ENCODE results near the gene NUP58. TPM values are rescaled to one million over a fixed set of nuclear protein-coding genes. Genes with fewer than 3 reads are reported as not detected.

The NUP58 gene
- total RNA-seq, 4 donors from 2014 or later: 39.3 to 56.5 (median 45.7) TPM

DNA sequence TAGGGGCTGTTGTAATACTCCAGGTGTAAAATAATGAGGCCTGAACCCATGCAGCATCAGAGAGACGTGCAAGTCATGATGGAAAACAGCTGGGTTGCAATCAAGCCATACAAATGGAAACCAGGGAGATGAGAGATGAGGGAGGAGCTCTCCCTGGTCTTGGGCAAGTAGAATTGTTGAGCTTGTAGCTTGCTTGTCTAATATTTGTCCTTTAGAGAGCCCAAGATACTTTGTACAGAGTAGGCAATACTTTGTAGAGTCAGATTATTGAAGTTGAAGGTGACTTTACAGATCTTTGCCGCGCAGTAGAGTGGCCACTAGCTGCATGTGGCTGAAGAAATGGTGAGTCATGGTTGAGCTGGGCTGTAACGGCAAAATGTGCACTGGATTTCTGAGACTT, 78.7 kb downstream of the NUP58 start:
- intact Hi-C loops (cut with DNase I; ENCODE audit: low total_unique reads): no loop called here
- H3K4me3 ChIP-seq (ENCODE audit: low read depth, poor library complexity, severe bottlenecking): no peak overlapping the region
- no peak for DNase-seq (ENCODE audit: low spot score in 2 of 2)
- WGBS, 2 donors: 76 to 82% methylated on average over 4 of the region's 4 CpGs
- TF ChIP-seq, protein P1, sequence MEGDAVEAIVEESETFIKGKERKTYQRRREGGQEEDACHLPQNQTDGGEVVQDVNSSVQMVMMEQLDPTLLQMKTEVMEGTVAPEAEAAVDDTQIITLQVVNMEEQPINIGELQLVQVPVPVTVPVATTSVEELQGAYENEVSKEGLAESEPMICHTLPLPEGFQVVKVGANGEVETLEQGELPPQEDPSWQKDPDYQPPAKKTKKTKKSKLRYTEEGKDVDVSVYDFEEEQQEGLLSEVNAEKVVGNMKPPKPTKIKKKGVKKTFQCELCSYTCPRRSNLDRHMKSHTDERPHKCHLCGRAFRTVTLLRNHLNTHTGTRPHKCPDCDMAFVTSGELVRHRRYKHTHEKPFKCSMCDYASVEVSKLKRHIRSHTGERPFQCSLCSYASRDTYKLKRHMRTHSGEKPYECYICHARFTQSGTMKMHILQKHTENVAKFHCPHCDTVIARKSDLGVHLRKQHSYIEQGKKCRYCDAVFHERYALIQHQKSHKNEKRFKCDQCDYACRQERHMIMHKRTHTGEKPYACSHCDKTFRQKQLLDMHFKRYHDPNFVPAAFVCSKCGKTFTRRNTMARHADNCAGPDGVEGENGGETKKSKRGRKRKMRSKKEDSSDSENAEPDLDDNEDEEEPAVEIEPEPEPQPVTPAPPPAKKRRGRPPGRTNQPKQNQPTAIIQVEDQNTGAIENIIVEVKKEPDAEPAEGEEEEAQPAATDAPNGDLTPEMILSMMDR (IDR thresholded peaks at IDR 0.05): no peak
- TF ChIP-seq POLR2A (IDR thresholded peaks at IDR 0.05): no peak

DNA sequence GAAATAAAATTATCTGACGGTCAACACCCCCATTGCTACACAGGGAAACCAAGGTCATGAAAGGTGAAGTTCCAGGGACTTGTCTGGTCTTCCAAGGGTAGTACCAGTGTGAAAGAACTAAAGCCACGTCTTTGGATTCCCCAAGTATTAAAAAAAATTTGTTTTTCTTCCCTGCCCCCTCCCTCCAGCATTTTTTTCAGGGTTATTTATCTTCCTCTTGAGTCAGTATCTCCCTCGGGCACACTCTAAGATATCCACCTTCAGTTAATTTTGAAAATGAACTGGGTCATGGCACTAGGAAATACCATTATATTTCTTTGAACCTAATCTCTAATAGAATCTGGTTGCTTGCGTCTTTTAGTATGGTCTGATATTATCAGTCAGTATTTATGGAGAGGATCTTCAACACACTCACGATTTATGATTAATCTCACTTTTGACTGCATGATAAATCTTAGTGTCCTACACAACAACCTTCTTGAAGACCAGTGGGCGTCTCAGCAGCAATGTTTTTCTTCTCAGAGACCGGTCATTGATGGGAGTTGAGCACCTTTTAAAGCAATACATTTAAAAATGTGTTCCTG, 79.4 kb downstream of the NUP58 start:
- 44% methylated on average over 7 of the region's 7 CpGs for WGBS, 2 donors
- intact Hi-C loops (cut with DNase I; ENCODE audit: low total_unique reads): no loop called here

DNA sequence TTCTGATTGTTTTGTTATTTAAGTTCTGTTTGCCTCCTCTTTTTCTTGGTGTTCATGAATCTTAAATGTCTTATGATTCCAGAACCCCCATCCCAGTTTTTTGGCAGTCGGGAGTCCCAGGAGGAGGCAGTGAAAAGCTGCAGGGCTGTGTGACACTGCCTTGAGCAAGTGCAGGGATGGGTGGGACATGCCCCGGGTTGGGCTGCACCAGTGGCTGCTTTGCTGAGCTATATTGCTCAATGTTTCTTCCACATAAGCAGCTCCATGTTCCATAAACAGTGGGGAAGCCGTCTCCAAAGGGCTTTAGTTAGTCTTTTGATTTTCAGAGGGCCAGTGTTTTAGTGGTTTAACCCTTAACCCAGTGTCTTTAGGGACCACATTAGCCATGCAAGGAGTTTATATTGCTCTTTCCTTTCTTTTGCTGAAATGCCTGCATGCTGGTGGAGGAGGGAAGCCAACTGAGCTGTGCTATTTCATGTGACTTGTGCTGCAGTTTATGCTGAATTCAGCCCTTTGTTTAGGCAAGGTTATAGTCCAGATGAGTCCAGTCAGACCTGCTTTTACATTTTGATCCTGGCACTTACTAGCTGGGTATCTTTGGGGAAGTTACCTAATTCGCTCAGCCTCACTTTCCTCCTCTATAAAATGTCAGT, 83.5 kb downstream of the NUP58 start:
- intact Hi-C loops (cut with DNase I; ENCODE audit: low total_unique reads): no loop called here
- DNase-seq (ENCODE audit: low spot score in 2 of 2): no peak
- no peak overlapping the region for H3K4me3 ChIP-seq (ENCODE audit: low read depth, poor library complexity, severe bottlenecking)
- no peak for TF ChIP-seq POLR2A (IDR thresholded peaks at IDR 0.05)
- TF ChIP-seq, protein P1 (IDR thresholded peaks at IDR 0.05): no peak
- 57 to 59% methylated on average over 4 of the region's 4 CpGs for WGBS, 2 donors

More for the DNA sequence above, 79.4 kb downstream of the NUP58 start:
- TF ChIP-seq, protein P1 (IDR thresholded peaks at IDR 0.05): no peak
- TF ChIP-seq POLR2A (IDR thresholded peaks at IDR 0.05): no peak
- no peak for DNase-seq (ENCODE audit: low spot score in 2 of 2)
- H3K4me3 ChIP-seq (ENCODE audit: low read depth, poor library complexity, severe bottlenecking): no peak overlapping the region

DNA sequence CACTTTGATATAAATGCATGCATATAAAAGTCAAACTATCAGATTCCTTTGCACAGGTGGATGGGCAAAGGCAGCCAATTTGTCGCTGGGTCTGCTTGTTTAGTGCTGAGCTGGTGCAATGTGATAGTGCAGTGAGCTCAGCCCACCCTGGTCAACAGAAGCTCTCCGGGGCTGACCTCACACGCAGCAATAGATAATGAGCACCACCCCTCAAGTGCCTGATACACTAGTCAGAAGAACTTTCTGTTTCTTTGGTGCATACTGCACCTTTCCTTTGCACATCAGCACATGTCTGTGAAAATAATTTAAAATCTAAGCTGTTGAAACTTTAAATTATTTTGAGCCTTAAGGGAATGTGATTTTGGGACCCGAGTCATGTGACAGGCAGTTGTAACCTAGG, 90.5 kb downstream of the NUP58 start:
- WGBS, 2 donors: 55 to 66% methylated on average over 4 of the region's 4 CpGs
- DNase-seq (ENCODE audit: low spot score in 2 of 2): no peak
- intact Hi-C loops (cut with DNase I; ENCODE audit: low total_unique reads): no loop called here
- H3K4me3 ChIP-seq (ENCODE audit: low read depth, poor library complexity, severe bottlenecking): no peak overlapping the region
- TF ChIP-seq POLR2A (IDR thresholded peaks at IDR 0.05): no peak
- TF ChIP-seq, protein P1 (IDR thresholded peaks at IDR 0.05): no peak

Other genes with a start within 250 kb of the NUP58 start
- under 1 TPM in 3 of 4 donors, not detected in 1; 0.07 to 0.17 (median 0.10) TPM for gene PABPC3, start 205.5 kb upstream of the NUP58 start, total RNA-seq
- gene AMER2, start 129.3 kb upstream of the NUP58 start, total RNA-seq: under 1 TPM in 3 of 4 donors, not detected in 1; 0.08 to 0.20 (median 0.13) TPM
- gene MTMR6, start 14.1 kb upstream of the NUP58 start, total RNA-seq: 10 to 100 TPM; 10.6 to 15.9 (median 14.3) TPM
- under 1 TPM in 2 of 4 donors, not detected in 2; 0.05 to 0.23 TPM for gene ATP8A2, start 70.3 kb downstream of the NUP58 start, total RNA-seq